Femur (tissue), 1 donor: Measurements from ENCODE around the gene PPP4R4.
"Not testable (repeated sequence)": the region's sequence is repeated elsewhere in the genome, so short reads cannot be mapped to it uniquely, and the experiment has no call there.

ENCODE experiments used
- DNase-seq: peaks from one replicate; pipeline ENCODE4 v3.0.0-alpha.2; 2017

PPP4R4 gene

DNA sequence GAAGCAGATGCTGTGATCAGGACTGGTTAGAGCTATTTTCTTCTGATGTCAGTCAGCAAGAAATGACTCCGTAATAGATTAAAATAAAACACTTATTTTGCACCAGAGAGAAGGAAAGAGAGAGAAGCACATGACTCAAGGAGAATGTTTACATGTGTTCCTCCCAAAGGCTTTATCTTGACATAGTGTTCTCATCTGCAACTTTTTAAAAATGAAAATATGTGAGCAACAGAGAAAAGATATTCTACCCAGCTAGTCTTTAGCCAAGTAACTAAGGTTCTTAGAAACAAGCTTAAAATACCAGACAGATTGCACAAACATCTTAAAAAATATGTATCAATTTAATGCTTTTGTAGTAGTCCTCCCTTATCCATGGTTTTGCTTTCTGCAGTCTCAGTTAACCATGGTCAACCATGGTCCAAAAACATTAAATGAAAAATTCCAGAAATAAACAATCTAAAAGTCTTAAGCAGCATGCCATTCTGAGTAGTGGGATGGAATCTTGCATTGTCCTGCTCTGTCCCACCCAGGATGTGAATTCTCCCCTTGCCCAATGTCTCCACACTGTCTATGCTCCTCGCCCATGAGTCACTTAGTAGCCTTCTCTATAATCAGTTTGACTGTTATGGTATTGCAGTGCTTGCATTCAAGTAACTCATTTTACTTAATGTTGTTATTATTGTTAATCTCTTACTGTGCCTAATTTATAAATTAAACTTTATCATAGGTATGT is 109.0 kb downstream of the PPP4R4 start:
- DNase-seq: no peak

DNA sequence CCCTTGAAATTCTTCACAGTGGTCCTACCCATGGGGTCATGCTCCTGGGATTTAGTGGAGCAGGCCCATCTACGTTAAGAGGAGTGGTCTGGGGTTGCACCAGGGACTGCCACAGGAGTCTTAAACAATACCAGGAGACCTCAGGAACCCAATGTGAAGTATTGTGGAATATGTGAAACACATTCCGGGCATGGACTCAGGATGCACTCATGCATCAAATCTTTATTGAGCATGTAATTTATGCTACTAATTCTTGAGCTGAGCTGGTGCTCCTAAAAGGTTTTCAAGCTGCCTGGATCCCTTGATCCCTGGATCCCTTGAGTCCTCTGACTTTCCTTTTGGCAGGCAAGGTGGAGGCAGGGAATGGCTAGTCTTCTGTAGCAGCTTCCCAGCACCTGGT is 110.1 kb downstream of the PPP4R4 start:
- DNase-seq: no peak

DNA sequence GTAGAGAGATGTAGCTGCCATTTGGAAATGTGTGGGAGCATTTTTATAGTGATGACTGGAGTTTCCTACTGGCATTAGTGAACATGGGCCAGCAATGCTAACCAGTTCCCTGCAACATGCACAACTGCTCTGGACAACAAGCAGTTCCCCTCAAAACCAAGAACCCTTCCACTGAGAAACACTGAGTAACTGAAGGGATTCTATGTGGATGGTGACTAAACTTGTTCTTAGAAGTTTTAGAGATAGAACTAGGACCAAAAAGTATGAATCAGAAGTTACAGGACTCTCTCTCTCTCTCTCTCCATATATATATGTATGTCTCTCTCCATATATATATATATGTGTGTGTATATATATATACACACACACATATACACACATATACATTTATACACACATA is 111.0 kb downstream of the PPP4R4 start:
- no peak for DNase-seq

DNA sequence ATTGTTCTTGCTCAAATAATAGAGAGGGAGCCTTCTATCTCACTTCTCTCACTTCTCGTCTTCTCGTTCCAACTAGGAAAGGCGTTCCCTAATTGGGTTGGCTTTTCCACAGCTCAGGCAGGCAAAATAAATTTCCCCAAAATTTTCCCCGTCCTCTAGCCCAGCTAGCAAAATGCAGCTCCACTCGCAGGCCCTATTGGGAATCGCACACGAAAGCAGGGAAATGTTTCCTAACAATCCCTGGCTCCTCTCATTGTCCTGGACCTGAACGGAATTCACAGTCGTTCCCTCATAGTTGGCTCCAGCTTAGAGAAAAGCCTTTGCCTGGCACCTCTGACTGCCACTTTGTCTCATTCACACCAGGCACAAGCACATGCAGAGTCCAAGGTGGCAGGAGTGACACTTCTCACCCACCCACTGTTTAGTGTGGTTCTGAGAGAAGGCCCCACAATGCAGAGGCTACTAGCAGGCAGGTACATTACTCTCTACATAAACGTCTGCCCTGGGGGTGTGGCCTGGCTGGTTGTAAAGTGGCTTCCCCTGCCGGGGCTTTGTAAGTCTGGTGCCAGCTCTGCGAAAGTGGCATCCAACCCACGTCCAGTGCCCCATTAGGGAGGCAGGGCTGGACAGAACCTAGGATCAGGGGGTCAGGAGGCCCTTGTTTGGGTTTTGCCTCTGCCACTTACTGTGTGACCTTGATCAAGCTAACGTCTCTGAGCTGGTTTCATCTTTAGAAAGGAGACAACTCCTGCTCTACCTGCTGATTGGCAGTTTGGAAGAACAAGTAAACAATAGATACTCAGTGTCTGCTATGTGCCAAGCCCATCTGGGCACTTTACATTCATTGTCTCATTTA is 114.7 kb downstream of the PPP4R4 start:
- DNase-seq: no peak

DNA sequence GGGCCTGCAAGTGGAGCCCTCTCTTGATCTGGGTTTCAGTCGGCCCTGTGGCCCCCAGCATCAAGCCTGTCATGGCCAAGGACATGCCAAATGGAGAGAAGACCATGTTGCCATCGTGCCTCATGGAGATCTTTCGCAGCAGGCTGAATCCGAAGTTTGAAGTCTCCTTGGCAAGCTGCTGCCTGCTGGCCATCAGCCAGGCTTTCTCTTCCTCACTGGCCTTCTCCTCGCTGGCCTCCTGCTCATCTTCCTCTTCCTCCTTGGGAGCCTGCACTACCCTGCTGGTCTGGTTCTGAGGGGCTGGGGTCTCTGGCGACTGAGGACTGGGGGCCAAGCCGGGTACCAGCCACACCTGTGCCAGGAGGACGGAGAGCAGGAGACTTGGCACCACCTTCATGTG is 116.1 kb downstream of the PPP4R4 start:
- no peak for DNase-seq

DNA sequence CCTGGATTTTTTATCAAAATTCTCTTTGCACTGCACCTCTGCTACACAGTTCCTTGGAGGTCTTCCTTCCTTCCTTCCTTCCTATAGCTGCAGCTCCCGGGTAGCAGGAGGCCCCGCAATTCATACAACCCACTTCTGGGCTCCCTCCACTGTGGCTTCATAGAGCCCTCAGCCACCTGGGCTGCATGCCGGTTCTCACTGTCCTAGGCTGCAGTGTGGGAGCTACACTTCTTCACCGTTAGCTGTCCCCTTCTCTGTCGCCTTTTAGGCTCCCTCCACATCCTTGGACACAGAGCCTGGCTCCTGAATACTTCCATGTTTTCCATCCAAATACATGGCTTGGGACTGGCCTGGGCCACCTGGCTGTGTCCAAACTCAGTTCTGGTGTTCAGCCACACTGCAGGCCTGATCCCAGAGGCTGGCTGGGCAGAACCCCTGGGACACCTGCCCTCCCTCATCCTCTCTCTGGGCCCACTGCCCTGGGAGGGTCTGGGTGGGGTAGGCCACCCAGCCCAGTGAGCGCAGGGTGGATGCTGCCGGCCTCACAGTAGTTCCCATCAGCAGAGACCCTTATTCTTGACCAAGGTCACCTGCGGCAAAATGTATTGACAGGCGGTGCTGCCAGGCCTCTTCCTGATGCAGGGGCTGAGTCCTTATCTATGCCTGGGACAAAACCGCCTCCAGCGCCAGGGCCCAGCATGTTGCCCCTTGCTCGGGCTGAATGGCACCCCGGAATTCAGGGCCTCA is 117.2 kb downstream of the PPP4R4 start:
- DNase-seq: no peak

DNA sequence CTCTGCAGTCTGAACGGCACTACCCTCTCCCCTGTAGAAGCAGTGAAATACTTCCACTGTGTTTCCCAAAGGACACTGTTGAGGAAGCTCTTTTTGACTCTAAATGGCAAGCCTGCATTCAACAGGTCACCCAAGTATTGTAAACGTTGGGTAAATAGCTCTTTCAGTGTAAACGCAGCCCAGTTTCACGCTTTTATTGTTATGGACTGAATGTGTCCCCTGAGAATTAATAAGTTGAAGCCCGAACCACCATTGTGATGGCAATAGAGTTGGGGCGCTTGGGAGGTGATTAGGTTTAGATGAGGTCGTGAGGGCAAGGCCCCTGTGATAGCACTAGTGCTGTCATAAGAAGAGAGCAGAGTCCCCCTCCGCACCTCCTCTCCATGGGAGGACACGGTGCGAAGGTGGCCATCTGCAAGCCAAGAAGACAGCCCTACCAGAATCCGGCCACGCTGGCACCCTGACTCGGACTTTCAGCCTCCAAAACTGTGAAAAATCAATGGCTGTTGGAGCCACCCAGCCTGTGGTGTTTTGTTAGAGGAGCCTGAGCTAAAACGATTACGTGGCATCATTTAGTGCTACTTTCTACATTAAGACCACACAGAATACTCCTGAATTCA is 117.9 kb downstream of the PPP4R4 start:
- DNase-seq: no peak

DNA sequence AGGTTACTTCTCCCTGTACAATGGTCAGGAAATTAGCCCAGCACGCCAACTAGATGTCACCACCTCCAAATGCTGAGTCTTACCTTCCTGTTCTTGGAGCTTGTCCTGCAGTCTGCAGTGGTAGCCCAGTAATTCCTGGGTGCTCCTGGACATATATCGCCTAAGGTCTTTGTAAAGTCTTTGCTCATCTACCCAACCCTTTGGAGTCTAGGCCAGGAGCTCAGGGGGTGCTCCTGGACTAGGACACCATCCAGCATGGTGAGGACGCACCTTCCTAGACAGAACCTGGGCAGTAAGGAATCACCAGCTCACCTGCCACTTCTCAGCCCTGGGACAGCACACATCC is 118.4 kb downstream of the PPP4R4 start:
- no peak for DNase-seq

DNA sequence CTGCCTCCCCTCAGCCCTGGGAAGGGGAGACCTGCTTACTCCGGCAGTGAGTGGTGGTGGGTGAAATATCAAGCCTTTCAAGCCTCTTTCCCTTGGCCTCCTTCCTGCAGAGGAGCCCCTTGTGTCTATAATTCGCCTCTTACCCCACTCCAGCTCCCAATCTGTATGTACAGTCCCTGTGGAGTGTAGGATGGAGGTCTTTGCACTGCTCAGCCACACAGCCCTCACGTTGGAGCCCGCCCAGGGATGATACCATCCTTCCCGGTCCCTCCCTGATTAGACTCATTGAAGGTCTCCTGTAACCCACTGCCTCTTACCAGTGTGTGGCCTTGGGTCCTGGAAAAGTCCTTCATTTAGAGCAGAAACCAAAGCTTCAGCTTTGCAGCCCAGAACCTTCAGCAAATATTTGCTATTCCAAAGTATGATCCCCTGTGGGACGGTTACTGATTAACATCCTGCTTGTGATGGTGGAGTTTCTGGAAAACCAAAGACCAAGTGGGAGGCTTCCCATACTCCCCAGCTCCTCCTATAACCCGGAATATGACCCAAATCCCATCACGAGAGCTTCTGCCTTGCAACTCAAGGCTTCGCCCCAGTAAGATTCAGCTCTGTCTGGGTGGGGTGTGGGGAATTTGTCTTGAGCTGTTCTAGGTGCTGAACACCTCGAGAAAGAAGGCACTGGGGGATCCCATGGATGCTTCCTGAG is 118.9 kb downstream of the PPP4R4 start, which contains the start of gene SERPINA10:
SERPINA10 (minus strand) TSS at position 397 of the 706 bp plus-strand sequence. CDS start 2,675 bp downstream, outside the sequence.
- DNase-seq: no peak

DNA sequence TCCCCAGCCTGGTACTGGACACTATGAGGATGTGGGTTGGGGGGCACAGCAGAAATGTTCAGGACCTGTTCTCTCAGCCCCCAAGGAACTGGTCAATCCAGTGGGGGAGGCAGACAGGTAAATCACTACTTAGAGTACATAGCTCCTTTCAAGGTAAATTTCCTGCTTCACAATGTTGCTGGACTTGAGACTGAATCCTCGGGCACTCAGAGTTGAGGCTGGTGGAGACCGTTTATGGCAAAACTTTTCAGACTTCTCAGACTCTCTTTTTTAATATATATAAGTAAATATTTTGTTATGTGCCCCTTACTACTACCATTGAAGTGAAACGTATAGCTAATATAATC is 119.4 kb downstream of the PPP4R4 start:
- no peak for DNase-seq

DNA sequence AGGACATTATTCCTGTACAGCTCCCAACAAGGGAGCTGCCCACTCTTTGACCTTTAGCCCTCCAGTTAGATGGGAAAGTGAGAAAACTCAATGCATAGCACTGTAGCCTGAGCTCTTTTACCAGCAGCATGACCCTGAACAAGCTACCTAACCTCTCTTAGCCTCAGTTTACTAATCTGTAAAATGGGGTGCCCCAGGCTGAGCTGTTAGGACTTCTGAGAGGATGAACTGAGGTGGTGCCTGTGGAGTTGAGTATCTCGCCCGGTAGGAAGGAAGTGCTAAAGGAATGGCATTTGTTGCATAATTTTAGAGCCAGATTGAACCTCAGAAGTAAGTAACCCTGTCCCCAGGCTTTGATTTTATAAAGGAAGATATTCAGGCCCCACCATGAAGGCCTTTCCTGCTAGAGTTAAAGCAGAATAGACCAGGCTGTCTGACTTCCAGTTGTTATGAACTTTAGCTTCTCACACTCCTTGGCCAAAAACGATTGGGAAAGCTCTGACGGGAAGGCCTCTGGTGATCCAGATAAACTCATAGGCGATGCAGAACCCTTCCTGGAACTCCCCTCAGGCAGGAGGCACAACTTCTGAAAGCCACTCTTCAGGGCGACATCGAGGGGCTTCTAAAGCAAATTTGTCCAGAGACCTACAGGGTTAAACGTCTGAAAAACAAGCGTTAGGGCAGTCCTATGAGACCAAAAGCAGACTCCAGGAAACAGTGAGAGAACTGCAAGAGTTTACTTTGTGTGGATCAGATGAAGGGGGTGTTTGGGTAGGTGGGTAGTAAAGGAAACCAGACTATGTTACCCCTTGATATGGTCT is 121.4 kb downstream of the PPP4R4 start:
- DNase-seq: no peak

DNA sequence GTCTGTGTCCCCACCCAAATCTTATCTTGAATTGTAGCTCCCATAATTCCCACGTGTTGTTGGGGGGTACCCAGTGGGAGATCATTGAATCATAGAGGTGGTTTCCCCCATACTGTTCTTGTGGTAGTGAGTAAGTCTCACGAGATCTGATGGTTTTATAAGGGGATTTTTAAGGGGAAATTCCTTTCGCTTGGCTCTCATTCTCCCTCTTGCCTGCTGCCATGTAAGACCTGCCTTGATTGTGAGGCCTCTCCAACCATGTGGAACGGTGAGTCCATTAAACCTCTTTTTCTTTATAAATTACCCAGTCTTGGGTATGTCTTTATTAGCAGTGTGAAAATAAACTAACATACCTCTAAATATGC is 122.0 kb downstream of the PPP4R4 start:
- not testable (repeated sequence) for DNase-seq

DNA sequence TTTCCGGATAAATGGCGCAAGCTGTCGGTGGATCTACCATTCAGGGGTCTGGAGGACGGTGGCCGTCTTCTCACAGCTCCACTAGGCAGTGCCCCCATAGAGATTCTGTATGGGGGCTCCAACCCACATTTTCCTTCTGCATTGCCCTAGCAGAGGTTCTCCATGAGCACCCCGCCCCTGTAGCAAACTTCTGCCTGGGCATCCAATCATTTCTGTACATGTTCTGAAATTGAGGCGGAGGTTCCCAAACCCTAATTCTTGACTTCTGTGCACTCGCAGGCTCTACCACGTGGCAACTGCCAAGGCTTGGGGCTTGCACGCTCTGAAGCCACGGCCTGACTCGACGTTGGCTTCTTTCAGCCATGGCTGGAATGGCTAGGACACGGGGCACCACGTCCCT is 124.0 kb downstream of the PPP4R4 start:
- no peak for DNase-seq

DNA sequence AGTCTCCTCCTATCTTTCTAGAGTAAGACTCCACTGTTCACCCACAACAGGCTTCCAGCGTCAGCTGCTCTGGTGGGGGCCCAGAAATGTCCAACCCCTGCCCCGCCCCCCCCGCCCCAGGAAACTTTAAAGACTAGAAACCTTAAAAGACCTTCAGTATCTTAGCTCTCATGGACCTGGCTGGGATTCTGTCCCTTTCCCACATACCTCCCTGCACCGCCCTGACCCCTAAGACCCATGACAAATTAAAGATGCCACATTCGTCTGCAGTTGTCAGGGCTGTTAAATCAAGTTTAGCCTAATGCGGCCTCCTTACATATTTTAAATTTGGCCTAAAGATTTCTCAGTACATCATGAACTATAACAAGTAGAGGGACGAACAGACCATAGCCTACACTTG is 129.0 kb downstream of the PPP4R4 start:
- DNase-seq: no peak

DNA sequence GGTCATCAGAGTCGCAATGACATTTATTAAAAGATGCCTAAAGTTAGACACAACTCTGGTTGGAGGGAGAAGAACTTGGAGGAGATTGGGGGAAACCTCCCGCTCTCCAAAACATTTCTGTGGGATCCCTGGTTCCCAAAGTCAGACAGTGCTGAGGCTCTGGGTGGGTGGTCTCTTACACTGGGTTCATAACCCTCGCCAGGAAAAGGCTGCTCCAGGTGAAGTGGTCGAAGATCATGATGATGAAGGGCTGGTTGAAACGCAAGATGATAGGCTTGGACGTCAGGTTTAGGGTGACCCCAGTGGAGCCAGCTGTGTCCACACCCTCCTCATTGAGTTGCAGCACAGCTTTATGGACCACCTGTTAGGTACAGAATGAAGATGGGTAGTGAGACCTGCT is 130.1 kb downstream of the PPP4R4 start:
- no peak for DNase-seq

DNA sequence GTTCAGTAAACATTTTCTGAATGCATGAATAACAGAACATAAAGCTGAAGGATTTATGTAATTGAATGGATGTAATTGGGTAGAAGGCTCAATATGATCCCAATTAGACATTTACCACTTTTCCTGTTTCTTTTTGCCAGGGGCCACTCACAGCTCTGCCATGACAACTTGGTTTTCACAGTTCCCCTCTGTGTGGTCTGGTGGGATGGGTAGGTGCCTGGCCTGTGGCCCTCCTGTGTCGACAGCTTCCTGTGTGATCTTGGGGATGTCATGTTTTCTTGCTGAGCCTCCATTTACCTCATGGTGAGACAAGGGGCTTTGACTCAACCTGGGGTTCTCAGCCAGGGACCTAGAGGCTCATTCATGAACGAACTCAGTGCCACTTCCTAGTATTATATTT is 131.5 kb downstream of the PPP4R4 start:
- no peak for DNase-seq

DNA sequence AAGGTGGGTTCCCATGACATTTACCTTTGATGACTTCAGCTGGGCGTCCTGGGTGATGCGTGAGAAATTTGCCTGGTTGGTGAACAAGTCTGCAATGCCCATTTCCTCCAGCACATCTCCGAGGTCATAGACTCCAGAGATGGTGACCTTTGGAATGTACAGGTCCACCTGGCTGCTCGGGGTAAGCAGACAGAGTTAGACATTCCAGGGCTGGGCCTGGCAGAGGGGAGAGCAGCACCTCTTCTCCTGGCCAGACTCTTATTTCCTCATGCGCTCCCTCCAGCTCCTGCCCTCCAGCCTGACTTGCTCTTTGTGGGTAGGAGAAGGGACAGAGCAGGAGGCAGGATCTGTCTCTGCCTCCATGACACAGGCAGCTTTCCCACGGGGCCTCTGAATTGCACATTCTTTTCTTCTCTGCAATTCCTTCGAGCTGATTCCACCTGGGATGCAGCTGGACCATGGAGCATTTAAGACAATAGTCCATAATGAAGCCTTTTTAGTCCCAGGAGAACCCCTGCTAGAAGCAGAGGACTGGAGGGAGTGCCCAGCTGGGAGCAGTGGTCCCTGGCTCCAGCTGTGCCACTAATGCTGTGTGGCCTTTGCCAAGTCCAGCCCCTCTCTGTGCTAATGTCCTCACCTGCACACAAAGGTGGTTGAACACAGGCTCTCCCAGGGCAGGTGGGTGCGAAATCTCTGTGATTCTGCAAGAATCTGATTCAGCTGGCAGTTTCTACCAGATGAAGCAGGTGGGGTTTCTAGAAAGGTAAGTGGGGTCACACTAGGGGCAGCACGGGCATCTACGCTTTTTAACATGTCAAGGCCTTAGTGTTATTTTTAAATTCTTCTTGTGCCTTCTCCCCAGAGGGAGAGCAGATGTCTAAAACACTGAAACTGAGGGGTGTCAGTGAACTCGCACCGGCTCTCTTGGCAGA is 132.2 kb downstream of the PPP4R4 start:
- DNase-seq: no peak

DNA sequence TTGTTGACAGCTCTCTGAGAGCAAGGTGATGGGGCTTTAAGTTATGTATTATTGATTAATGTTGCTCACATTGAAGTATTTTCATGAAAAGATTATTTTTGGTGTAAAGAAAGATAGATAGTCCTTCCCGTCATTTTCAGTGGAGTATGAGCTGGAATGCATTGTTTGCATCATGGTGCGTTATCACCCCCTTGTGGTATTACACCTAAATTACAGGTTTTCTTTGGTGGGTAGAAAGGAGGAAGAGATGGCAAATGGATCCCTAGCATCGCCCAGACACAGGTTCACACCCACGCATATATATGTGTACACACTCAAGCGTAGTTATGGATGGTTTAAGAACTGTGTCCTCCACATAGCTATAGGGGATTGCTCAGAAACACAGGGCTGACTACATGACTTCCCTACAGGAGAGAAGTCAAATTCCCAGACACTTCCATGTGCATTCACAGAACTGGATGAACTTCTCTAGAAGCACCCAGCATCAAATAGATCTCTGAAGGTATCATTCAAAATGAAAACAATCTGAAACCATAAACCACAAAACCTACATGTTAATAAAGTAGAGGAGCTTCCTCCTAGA is 133.4 kb downstream of the PPP4R4 start:
- no peak for DNase-seq

DNA sequence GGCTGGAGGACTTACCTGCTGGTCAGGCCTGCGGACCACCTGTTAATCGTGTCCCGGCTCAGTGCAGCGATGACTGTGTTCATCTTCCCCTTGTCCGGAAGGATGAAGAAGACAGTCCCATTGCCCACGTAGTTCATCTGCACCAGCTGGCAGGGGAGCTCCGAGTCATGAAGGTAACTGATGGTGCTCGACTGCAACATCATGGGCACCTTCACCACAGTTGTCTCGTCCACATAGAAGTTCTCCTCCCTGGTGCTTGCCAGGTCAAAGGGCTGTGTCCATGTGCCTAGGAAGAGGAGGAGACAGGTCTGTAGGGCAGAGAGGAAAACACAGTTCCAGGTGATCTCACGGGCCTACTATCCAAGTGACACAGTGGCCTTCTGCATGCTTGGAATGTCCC is 135.6 kb downstream of the PPP4R4 start:
- DNase-seq: no peak

DNA sequence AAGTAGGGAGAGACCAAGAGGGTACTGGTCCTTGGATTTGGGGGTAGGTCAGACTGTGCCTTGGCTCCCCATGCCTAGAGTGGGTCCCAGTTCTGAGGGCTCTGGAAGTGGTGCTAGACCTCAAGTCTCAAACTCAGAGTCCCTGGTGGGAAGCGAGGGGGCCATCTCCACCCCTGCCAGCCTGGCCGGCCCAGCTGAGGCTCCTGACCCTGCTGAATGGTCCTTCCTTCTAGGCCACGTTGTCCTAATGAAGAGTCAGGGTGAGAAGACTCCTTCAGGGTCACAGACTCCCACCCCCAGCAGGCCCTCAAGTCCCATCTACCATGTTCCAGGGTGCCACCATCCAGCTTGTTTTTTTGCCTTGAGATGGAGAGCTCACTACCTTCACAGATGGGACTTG is 136.1 kb downstream of the PPP4R4 start:
- DNase-seq: no peak
